Keratinocyte (primary cell): ENCODE data around the gene NFASC. TPM values are rescaled to one million over a fixed set of nuclear protein-coding genes. Genes with fewer than 3 reads are reported as not detected.

Experiments
- DNase-seq: peaks from one replicate; pipeline ENCODE4 v3.0.0-alpha.2; 2011; ENCODE audit warnings: low read depth, missing footprints, low spot score
- FAIRE-seq: peaks from 2 replicates; lab custom pipeline; 2011; peaks lifted over from hg19 to GRCh38; lab: Jason Lieb, UNC
- H2AFZ ChIP-seq: 2 replicates; pipeline ENCODE4 v1.6.0; 2012; ENCODE audit warnings: low read length, control low read depth, inconsistent platforms; ENCODE audit not compliant: control insufficient read depth
- H3K27ac ChIP-seq: 2 replicates; pipeline ENCODE4 v1.5.1; 2011; ENCODE audit warnings: low read length; ENCODE audit not compliant: control insufficient read depth, insufficient read depth
- H3K27me3 ChIP-seq: 3 replicates; pipeline ENCODE4 v1.6.0; 2011; ENCODE audit warnings: low read length; ENCODE audit not compliant: control insufficient read depth, insufficient read depth; ENCODE audit errors: extremely low read depth
- H3K36me3 ChIP-seq, 2 experiments: 2 replicates in 1 of 2; 3 replicates in 1 of 2; pipeline ENCODE4 v1.5.1; 2011; ENCODE audit warnings: low read length in 2 of 2, mild to moderate bottlenecking in 1 of 2; ENCODE audit not compliant: control insufficient read depth in 2 of 2, insufficient read depth in 2 of 2; ENCODE audit errors: extremely low read depth in 1 of 2
- H3K4me1 ChIP-seq: 3 replicates; pipeline ENCODE4 v1.5.1; 2011; ENCODE audit warnings: low read length; ENCODE audit not compliant: control insufficient read depth, insufficient read depth; ENCODE audit errors: extremely low read depth
- H3K4me2 ChIP-seq: 3 replicates; pipeline ENCODE4 v1.6.0; 2011; ENCODE audit warnings: low read depth, low read length; ENCODE audit not compliant: control insufficient read depth, insufficient read depth; ENCODE audit errors: extremely low read depth
- H3K4me3 ChIP-seq, 3 experiments: fragments of 200-600 bp in 1 of 3; sonication (generic) in 1 of 3; 2 replicates in 2 of 3; 3 replicates in 1 of 3; pipeline ENCODE4 v1.5.1; 2011 to 2016; ENCODE audit warnings: low read length in 3 of 3, mild to moderate bottlenecking in 3 of 3, control low read depth in 2 of 3, inconsistent platforms in 1 of 3, low read depth in 1 of 3, mixed read lengths in 1 of 3, mixed run types in 1 of 3, moderate library complexity in 1 of 3; ENCODE audit not compliant: control insufficient read depth in 2 of 3, insufficient read depth in 2 of 3; ENCODE audit errors: extremely low read depth in 1 of 3
- H3K79me2 ChIP-seq: 2 replicates; pipeline ENCODE4 v1.6.0; 2012; ENCODE audit warnings: low read length; ENCODE audit not compliant: control insufficient read depth, insufficient read depth
- H3K9ac ChIP-seq: 3 replicates; pipeline ENCODE4 v1.6.0; 2011; ENCODE audit warnings: low read length; ENCODE audit not compliant: control insufficient read depth, insufficient read depth; ENCODE audit errors: extremely low read depth
- H3K9me1 ChIP-seq: 3 replicates; pipeline ENCODE4 v1.6.0; 2011; ENCODE audit warnings: low read length; ENCODE audit not compliant: control insufficient read depth, insufficient read depth; ENCODE audit errors: extremely low read depth
- H3K9me3 ChIP-seq: 2 replicates; pipeline ENCODE4 v1.5.1; 2012; ENCODE audit warnings: low read depth, low read length; ENCODE audit not compliant: control insufficient read depth
- H4K20me1 ChIP-seq: 3 replicates; pipeline ENCODE4 v1.6.0; 2011; ENCODE audit warnings: low read length; ENCODE audit not compliant: control insufficient read depth, insufficient read depth; ENCODE audit errors: extremely low read depth
- CTCF ChIP-seq, 3 experiments: IDR thresholded peaks in 1 of 3; conservative IDR thresholded peaks in 1 of 3; optimal IDR thresholded peaks in 1 of 3; 2 replicates in 2 of 3; 3 replicates in 1 of 3; pipeline versions ENCODE3 to v1.5.1; 2011; ENCODE audit warnings: low read length in 3 of 3, mild to moderate bottlenecking in 3 of 3, moderate library complexity in 2 of 3, control low read depth in 1 of 3, inconsistent platforms in 1 of 3; ENCODE audit not compliant: insufficient read depth in 2 of 3; ENCODE audit errors: extremely low read depth in 1 of 3
- EZH2 ChIP-seq: IDR thresholded peaks from one replicate; pipeline ENCODE4 v1.6.1; 2012; ENCODE audit warnings: inconsistent platforms, mild to moderate bottlenecking, low read length, moderate library complexity
- dilution Hi-C: fragments of 300-500 bp; cut with MboI; formaldehyde crosslinking; loops from one replicate; pipeline ENCODE4 v1.7.0; 2020; ENCODE audit warnings: low sequenced_read_pairs; ENCODE audit not compliant: extremely low pct_ligation_motif_present
- polyA plus RNA-seq, 5 experiments: library from polyadenylated mRNA; depleted of rRNA in 3 of 5; stranded (reverse) in 3 of 5; stranded (forward) in 1 of 5; unstranded in 1 of 5; fragments of >200 nt; gene quantifications; 1 replicate in 1 of 5; 2 replicates in 3 of 5; 3 replicates in 1 of 5; pipeline versions ENCODE4 v1.2.1 to v1.2.3, GENCODE V29; 2011 to 2012; ENCODE audit warnings: missing spikeins in 2 of 5, low read depth in 1 of 5, low replicate concordance in 1 of 5

The NFASC gene
- polyA plus RNA-seq, 1 donor (not counting 4 experiments of a cell fraction or from before 2014, with no cell fraction given), result 4.3 TPM

GRCh38 chr1:204867666-204868339, 2.9 kb upstream of the NFASC start:
- Histone ChIP-seq H3K79me2 (no peaks in the 10 kb centered on the region), H3K9ac (no peak overlapping the region), H3K9me1 (no peaks in the 10 kb centered on the region), H3K27ac (no peak overlapping the region), H3K4me2 (no peak overlapping the region), H3K9me3 (no peaks in the 10 kb centered on the region), H3K27me3 (peaks cover 23% of the 10 kb centered on the region), H3K4me3 (no peak overlapping the region), H3K36me3 (no peaks in the 10 kb centered on the region), H2AFZ (no peak overlapping the region), H3K4me1 (no peaks in the 10 kb centered on the region), H4K20me1 (no peaks in the 10 kb centered on the region)
- TF ChIP-seq CTCF (optimal IDR thresholded peaks at IDR 0.05 in 1 of 3, IDR thresholded peaks at IDR 0.05 in 1 of 3, conservative IDR thresholded peaks at IDR 0.05 in 1 of 3; ENCODE audit: extremely low read depth in 1 of 3, insufficient read depth in 2 of 3, low read length in 3 of 3) (no peak), EZH2 (no peak)
- dilution Hi-C loops, result no loop called here
- FAIRE-seq, result no peak
- DNase-seq, result no peak

GRCh38 chr1:204868340-204868700, 2.3 kb upstream of the NFASC start:
- H3K9ac ChIP-seq, result no peak overlapping the region
- TF ChIP-seq CTCF (optimal IDR thresholded peaks at IDR 0.05 in 1 of 3, IDR thresholded peaks at IDR 0.05 in 1 of 3, conservative IDR thresholded peaks at IDR 0.05 in 1 of 3; ENCODE audit: extremely low read depth in 1 of 3, insufficient read depth in 2 of 3, low read length in 3 of 3) (no peak), EZH2 (no peak)
- H4K20me1 ChIP-seq, result no peaks in the 10 kb centered on the region
- dilution Hi-C loops, result no loop called here
- DNase-seq (no peak), FAIRE-seq (no peak)
- no peak overlapping the region for H3K4me3 ChIP-seq
- no peak overlapping the region for H3K27ac ChIP-seq
- no peaks in the 10 kb centered on the region for H3K36me3 ChIP-seq
- H2AFZ ChIP-seq, result no peak overlapping the region
- peaks cover 20% of the 10 kb centered on the region for H3K27me3 ChIP-seq
- no peaks in the 10 kb centered on the region for H3K4me1 ChIP-seq
- H3K9me1 ChIP-seq, result no peaks in the 10 kb centered on the region
- H3K9me3 ChIP-seq, result no peaks in the 10 kb centered on the region
- no peaks in the 10 kb centered on the region for H3K79me2 ChIP-seq
- no peak overlapping the region for H3K4me2 ChIP-seq
